Measurements from ENCODE around the gene PWWP2B. TPM values are rescaled to one million over a fixed set of nuclear protein-coding genes. Genes with fewer than 3 reads are reported as not detected.
"Not testable (repeated sequence)": the region's sequence is repeated elsewhere in the genome, so short reads cannot be mapped to it uniquely, and the experiment has no call there.

The PWWP2B gene
- 3.8 TPM in 2 replicates for total RNA-seq

DNA sequence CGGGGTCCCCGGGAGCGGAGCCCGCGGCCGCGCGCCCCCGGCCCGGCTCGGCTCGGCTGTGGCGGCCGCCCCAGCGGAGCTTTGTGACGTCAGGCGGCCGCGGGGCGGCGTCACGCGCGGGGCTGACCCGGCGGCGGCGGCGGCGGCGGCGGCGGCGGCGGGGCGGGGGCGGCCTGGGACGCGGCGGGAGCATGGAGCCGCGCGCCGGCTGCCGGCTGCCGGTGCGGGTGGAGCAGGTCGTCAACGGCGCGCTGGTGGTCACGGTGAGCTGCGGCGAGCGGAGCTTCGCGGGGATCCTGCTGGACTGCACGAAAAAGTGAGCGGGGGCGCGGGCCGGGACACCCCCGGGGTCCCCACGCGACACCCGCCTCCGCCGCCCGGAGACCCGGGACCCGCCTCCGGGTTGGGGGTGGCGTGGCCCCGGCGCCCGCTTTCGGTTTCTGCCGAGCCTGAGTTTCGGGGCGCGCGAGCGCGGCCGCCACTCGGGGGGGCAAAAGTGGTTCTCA lies at the start of gene PWWP2B:
Gene PWWP2B, plus strand, starts transcription at position 165 of the 506 bp plus-strand sequence. Its CDS starts 27 bp downstream, at position 192.
- peaks cover 6% of the 10 kb centered on the region for H3K4me1 Mint-ChIP-seq (ENCODE audit: low read depth)

DNA sequence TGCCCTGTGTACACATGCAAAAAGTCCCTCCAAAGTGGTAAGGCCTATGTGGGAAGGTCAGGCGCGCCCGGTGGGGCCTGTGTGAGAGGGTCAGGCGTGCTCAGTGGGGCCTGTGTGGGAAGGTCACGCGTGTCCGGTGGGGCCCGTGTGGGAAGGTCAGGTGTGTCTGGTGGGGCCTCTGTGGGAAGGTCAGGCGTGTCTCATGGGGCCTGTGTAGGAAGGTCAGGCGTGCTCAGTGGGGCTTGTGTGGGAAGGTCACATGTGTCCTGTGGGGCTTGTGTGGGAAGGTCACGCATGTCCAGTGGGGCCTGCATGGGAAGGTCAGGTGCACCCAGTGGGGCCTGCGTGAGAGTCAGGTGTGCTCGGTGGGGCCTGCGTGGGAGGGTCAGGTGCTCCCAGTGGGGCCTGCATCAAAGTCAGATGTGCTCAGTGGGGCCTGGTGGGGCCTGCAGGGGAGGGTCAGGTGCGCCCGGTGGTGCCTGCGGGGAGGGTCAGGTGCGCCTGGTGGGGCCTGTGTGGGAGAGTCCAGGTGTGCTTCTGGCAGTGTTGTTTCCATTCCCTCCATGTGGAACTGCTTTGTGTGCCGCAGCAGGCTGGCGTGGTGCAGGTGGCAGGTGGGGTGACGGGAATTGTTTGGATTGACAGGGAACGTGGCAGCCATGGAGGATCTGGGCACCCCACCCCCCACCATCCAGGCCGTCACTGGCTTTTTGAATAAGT lies 49.6 kb upstream of the PWWP2B start:
- Mint-ChIP-seq H3K9me3 (no peaks in the 10 kb centered on the region), H3K27ac (no peak overlapping the region), H3K27me3 (ENCODE audit: low read depth) (no peaks in the 10 kb centered on the region), H3K4me3 (ENCODE audit: low read depth) (no peak overlapping the region), H3K36me3 (ENCODE audit: low read depth) (no peaks in the 10 kb centered on the region), H3K4me1 (ENCODE audit: low read depth) (no peaks in the 10 kb centered on the region)
- no peak for DNase-seq (ENCODE audit: low spot score)
- intact Hi-C loops (cut with micrococcal nuclease): no loop called here

More for the DNA sequence above, at the start of gene PWWP2B:
- H3K36me3 Mint-ChIP-seq (ENCODE audit: low read depth): no peaks in the 10 kb centered on the region
- peak within 1 kb of the TSS; percentile 79 for H3K4me3 Mint-ChIP-seq (ENCODE audit: low read depth)
- DNase-seq (ENCODE audit: low spot score): peak; percentile 57
- peaks cover 7% of the 10 kb centered on the region for H3K27me3 Mint-ChIP-seq (ENCODE audit: low read depth)
- H3K9me3 Mint-ChIP-seq: peaks cover 3% of the 10 kb centered on the region
- intact Hi-C loops (cut with micrococcal nuclease): no loop called here
- H3K27ac Mint-ChIP-seq: peak within 1 kb of the TSS; percentile 82

DNA sequence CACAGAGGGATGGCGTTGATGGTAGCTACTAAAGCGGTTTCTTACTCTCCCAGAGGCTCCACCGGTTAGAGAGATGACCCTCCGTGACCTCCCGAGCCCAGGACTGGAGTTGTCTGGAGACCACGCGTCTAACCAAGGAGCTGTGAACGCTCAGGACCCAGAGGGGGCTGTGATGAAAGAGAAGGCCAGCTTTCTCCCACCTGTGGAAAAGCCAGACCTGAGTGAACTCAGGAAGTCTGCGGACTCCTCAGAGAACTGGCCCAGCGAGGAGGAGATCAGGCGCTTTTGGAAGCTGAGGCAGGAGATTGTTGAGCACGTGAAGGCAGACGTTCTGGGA lies 49.1 kb upstream of the PWWP2B start:
- Mint-ChIP-seq H3K36me3 (ENCODE audit: low read depth) (no peaks in the 10 kb centered on the region), H3K27me3 (ENCODE audit: low read depth) (no peaks in the 10 kb centered on the region), H3K4me3 (ENCODE audit: low read depth) (no peak overlapping the region), H3K4me1 (ENCODE audit: low read depth) (no peaks in the 10 kb centered on the region), H3K9me3 (no peaks in the 10 kb centered on the region), H3K27ac (no peak overlapping the region)
- intact Hi-C loops (cut with micrococcal nuclease): no loop called here
- DNase-seq (ENCODE audit: low spot score): no peak

DNA sequence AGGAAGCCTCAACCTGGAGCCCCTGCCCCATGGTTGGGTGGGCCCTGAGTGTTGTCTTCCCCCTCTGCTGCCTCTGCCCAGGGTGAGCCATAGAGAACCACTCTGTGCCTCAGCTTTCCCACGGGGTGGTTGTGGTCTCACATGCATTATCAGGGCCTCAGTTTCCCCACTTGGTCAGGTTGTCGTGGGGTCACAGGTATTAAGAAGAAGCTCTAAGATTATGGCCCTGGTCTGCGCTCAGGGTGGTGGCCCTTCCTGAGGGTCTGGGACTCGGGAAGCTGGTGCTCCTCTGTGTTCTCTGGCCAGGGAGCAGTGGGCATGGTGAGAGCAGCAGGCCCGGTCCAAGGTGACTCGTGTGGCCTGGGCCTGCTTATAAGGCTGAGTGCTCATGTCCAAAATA lies 47.2 kb upstream of the PWWP2B start:
- no peak overlapping the region for H3K27ac Mint-ChIP-seq
- H3K4me3 Mint-ChIP-seq (ENCODE audit: low read depth): no peak overlapping the region
- H3K27me3 Mint-ChIP-seq (ENCODE audit: low read depth): no peaks in the 10 kb centered on the region
- no peaks in the 10 kb centered on the region for H3K4me1 Mint-ChIP-seq (ENCODE audit: low read depth)
- DNase-seq (ENCODE audit: low spot score): no peak
- intact Hi-C loops (cut with micrococcal nuclease): no loop called here
- no peaks in the 10 kb centered on the region for H3K36me3 Mint-ChIP-seq (ENCODE audit: low read depth)
- no peaks in the 10 kb centered on the region for H3K9me3 Mint-ChIP-seq

DNA sequence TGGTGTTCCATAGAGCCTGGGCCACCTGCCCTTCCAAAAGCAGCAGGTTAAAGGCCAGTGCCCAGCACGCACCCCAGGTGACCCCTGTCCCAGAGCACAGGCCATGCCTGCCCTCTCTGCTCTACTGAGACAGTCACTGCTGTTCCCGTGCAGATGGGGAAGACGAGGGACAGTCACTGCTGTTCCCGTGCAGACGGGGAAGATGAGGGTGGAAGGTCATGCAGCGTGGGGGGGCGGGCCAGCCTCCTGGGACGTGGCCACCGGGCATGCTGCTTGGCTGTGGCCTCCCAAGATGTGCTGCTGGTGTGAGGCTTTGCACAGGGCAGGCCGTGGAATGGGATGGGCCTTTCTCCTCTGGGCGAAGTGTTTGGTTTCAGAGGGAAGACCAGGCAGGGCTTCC lies 46.6 kb upstream of the PWWP2B start:
- Mint-ChIP-seq H3K36me3 (ENCODE audit: low read depth) (no peaks in the 10 kb centered on the region), H3K4me3 (ENCODE audit: low read depth) (no peak overlapping the region), H3K4me1 (ENCODE audit: low read depth) (no peaks in the 10 kb centered on the region), H3K27me3 (ENCODE audit: low read depth) (no peaks in the 10 kb centered on the region), H3K9me3 (no peaks in the 10 kb centered on the region), H3K27ac (no peak overlapping the region)
- DNase-seq (ENCODE audit: low spot score): no peak
- intact Hi-C loops (cut with micrococcal nuclease): no loop called here

DNA sequence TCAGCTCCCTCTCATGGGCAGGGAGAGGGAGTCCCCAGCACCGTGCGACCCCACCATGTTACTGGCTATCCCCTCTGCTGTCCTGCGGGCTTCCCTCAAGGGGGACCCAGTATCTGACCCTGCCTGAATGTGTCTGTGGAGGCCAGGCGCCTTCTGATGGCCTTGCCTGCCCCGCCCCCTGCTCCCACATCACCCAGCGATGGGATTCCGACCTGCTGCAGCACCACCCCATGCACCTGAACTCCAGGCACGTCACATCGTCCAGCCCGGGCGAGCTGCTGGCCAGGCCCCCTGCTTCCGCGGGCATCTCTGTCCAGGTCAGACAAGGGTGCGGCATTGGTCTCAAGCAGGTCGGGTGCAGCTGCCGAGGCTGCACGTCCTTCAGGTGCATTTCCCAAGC lies 46.1 kb upstream of the PWWP2B start:
- H3K27ac Mint-ChIP-seq: no peak overlapping the region
- no peak overlapping the region for H3K4me3 Mint-ChIP-seq (ENCODE audit: low read depth)
- H3K36me3 Mint-ChIP-seq (ENCODE audit: low read depth): no peaks in the 10 kb centered on the region
- DNase-seq (ENCODE audit: low spot score): no peak
- no peaks in the 10 kb centered on the region for H3K4me1 Mint-ChIP-seq (ENCODE audit: low read depth)
- H3K27me3 Mint-ChIP-seq (ENCODE audit: low read depth): no peaks in the 10 kb centered on the region
- intact Hi-C loops (cut with micrococcal nuclease): no loop called here
- no peaks in the 10 kb centered on the region for H3K9me3 Mint-ChIP-seq

DNA sequence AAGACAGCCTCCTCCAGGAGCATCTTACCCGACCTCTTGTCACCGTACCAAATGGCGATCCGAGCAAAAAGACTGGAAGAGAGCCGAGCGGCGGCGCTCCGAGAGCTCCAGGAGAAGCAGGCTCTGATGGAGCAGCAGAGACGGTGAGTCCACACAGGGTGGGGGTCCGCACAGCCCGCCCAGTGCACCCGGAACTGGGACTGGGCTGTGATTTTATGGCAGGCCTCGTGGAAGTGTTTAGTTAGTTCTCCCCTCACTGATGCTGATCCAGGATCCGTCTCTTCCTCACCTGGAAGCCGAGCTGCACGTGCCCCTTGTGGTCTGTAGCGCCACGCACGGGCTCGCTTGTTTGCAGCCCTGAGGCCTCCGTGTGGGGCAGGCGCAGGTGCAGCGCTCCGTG lies 45.4 kb upstream of the PWWP2B start:
- intact Hi-C loops (cut with micrococcal nuclease): loop anchor here (1.0 kb wide), 1 partner anchor 128 kb away; no protein-coding TSS in a partner anchor
- DNase-seq (ENCODE audit: low spot score): no peak
- Mint-ChIP-seq H3K4me3 (ENCODE audit: low read depth) (no peak overlapping the region), H3K27ac (no peak overlapping the region), H3K36me3 (ENCODE audit: low read depth) (no peaks in the 10 kb centered on the region), H3K27me3 (ENCODE audit: low read depth) (no peaks in the 10 kb centered on the region), H3K9me3 (no peaks in the 10 kb centered on the region), H3K4me1 (ENCODE audit: low read depth) (no peaks in the 10 kb centered on the region)

DNA sequence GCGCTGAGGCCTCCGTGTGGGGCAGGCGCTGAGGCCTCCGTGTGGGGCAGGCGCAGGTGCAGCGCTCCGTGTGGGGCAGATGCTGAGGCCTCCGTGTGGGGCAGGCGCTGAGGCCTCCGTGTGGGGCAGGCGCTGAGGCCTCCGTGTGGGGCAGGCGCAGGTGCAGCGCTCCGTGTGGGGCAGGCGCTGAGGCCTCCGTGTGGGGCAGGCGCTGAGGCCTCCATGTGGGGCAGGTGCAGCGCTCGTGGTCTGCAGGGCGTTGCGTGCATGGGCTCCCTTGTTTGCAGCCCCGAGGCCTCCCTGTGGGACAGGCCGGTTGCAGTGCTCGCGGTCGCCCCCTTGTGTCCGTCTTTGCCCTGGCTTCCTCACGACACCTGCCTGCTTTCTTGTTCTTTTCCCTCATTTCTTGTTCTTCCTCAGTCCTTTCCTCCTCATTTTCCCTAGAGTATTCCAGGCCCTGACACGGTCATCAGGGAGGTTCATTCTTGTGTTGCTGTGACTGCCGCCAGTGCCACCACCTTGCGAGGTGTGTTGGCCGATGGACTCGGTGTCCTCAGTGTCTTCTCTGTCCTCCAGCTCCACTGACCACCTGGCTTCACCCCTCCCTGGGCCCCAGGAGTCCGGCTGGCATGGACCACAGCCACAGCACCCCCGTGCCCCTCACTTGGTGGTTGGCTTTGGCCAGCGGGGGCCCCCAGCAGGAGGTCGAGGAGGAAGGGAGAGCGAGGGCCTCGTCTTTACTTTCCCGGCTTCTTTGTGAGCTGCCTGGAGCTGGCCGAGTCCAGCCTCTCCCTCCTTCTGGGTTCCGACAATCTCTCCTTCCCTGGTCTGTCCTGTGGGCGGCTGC lies 44.3 kb upstream of the PWWP2B start:
- peak; percentile 48 for DNase-seq (ENCODE audit: low spot score)
- not testable (repeated sequence) for H3K9me3 Mint-ChIP-seq; H3K4me1 Mint-ChIP-seq (ENCODE audit: low read depth); H3K36me3 Mint-ChIP-seq (ENCODE audit: low read depth); H3K27me3 Mint-ChIP-seq (ENCODE audit: low read depth); H3K4me3 Mint-ChIP-seq (ENCODE audit: low read depth); H3K27ac Mint-ChIP-seq
- intact Hi-C loops (cut with micrococcal nuclease): loop anchor here (1.0 kb wide), 1 partner anchor 129 kb away; no protein-coding TSS in a partner anchor

DNA sequence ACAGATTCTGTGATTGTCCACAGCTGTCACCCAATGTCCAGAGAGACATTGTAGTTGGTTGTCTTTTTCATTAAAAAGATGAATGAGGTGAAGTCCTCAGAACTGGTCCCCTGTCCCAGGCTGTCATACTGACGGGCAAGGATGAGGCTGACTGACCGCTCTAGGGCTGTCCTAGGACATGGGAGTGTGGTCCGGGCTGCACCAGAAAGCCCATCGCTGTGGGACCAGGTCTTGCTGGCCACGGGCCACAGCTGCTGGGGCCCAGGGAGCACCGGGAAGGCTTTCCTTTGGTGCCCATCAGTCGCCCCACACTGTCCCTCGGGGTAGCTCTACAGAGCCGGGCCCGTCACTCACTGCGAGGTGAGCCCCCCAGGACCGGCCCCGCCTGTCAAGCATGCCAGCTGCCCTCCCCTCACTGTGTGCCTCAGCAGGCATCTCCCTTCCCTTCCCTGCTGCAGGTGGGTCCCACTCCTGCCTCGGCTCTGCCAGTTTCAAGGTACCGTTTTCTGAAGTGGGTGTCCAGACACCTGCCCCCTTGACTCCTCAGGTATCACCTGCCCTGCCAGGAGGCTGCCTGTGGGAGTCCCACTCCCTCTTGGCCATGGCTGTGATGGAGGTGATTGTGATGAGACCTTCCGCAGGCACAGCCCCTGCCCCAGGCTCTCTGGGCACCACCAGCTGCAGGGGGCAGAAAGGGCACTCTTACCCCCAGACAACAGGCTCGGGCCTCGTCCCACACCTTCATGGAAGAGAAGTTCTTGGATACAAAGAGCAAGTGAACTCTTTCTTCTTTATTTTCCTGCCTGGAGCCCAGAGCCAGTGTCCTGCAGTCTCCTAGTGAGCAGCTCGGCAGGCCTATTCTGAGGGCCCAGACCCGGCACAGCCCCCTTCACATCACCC lies 43.3 kb upstream of the PWWP2B start:
- DNase-seq (ENCODE audit: low spot score): no peak
- Mint-ChIP-seq H3K9me3 (no peaks in the 10 kb centered on the region), H3K27me3 (ENCODE audit: low read depth) (no peaks in the 10 kb centered on the region), H3K27ac (no peak overlapping the region), H3K4me3 (ENCODE audit: low read depth) (no peak overlapping the region), H3K36me3 (ENCODE audit: low read depth) (no peaks in the 10 kb centered on the region), H3K4me1 (ENCODE audit: low read depth) (no peaks in the 10 kb centered on the region)
- intact Hi-C loops (cut with micrococcal nuclease): no loop called here

DNA sequence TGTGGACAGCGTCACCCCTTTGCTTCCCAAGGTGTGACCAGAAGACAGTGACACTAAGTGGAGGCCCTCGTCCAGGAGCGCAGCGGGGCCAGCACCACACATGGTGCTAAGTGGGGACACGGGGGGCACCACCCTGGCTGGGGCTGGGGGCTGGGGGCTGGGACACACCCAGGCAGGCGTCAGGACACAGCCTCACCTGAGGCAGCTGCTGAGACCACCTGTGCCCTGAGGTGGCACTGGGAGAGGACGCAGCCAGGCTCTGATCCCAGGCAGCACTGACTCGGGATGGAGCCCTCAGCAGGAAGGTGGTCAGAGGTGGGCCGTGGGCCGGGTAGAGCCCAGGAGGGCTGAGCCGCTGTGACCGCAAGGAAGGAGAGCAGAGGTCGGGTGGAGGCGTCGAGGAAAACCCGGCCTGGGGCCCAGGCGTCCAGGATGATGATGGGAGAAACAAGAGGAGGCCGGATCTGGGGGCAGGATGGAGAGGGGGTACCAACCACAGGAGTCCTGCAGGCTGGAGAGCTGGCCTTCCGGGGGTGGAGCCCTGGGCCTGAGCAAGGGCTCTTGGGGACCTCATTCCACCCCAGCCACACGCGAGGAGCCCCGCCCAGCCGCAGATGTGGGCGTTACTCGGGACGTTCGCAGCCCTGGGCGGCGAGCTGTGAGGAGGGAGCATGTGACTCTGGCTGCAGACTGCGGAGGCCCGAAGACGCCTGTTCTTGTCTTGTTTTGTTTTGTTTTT lies 42.5 kb upstream of the PWWP2B start:
- Mint-ChIP-seq H3K9me3 (no peaks in the 10 kb centered on the region), H3K27ac (no peak overlapping the region), H3K27me3 (ENCODE audit: low read depth) (no peaks in the 10 kb centered on the region), H3K36me3 (ENCODE audit: low read depth) (no peaks in the 10 kb centered on the region), H3K4me1 (ENCODE audit: low read depth) (no peaks in the 10 kb centered on the region), H3K4me3 (ENCODE audit: low read depth) (no peak overlapping the region)
- no peak for DNase-seq (ENCODE audit: low spot score)
- intact Hi-C loops (cut with micrococcal nuclease): no loop called here

DNA sequence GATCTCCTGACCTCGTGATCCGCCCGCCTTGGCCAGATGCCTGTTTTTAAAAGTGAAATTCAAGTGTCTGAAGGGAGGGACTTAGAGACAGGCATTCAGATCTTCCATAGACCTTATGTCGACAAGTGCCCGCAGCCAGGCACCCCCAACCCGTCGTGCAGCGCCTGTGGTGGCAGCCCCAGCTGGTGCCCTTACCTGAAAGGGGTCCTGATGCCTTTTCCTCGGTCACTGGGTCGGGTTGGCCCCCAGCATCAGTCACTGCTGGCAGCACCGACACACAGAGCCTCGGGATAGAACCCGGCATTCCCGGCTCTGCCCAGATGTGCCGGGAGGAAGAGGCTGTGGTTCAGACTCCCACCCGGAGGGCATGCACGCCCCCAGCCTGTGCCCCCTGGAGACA lies 41.7 kb upstream of the PWWP2B start:
- no peak overlapping the region for H3K27ac Mint-ChIP-seq
- H3K4me3 Mint-ChIP-seq (ENCODE audit: low read depth): no peak overlapping the region
- H3K9me3 Mint-ChIP-seq: no peaks in the 10 kb centered on the region
- H3K36me3 Mint-ChIP-seq (ENCODE audit: low read depth): no peaks in the 10 kb centered on the region
- no peaks in the 10 kb centered on the region for H3K27me3 Mint-ChIP-seq (ENCODE audit: low read depth)
- H3K4me1 Mint-ChIP-seq (ENCODE audit: low read depth): no peaks in the 10 kb centered on the region
- no peak for DNase-seq (ENCODE audit: low spot score)
- intact Hi-C loops (cut with micrococcal nuclease): no loop called here

DNA sequence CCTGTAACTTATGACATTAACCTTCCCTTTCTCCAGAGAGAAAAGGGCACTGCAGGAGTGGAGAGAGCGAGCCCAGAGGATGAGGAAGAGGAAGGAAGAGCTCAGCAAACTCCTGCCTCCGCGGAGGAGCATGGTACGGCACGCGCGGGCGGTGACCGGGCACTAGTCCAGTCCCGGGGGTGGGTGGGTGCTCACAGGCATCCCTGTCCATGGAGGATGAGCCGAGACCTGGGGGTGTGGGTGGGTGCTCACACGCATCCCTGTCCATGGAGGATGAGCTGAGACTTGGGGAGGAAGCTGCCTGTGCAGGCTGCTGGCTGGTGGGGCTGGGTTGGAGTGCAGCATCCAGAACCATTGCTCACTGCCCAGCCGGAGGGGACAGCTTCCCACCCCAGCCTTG lies 41.2 kb upstream of the PWWP2B start:
- Mint-ChIP-seq H3K4me1 (ENCODE audit: low read depth) (no peaks in the 10 kb centered on the region), H3K27ac (no peak overlapping the region), H3K36me3 (ENCODE audit: low read depth) (no peaks in the 10 kb centered on the region), H3K27me3 (ENCODE audit: low read depth) (no peaks in the 10 kb centered on the region), H3K4me3 (ENCODE audit: low read depth) (no peak overlapping the region), H3K9me3 (no peaks in the 10 kb centered on the region)
- no peak for DNase-seq (ENCODE audit: low spot score)
- intact Hi-C loops (cut with micrococcal nuclease): no loop called here
